Loucy (cell line): Measurements from ENCODE around the gene CA5A.
"Not testable (repeated sequence)": the region's sequence is repeated elsewhere in the genome, so short reads cannot be mapped to it uniquely, and the experiment has no call there.

Experiments used
- EZH2phosphoT487 ChIP-seq: fragments of 200-600 bp; IDR thresholded peaks from 2 replicates; pipeline ENCODE4 v1.6.1; 2018; ENCODE audit warnings: antibody characterized with exemption, mild to moderate bottlenecking, moderate library complexity, borderline replicate concordance
- TF ChIP-seq, protein P1 (sequence below): fragments of 200-600 bp; sonication (generic); conservative IDR thresholded peaks from 2 replicates; pipeline ENCODE4 v1.5.1; 2014; ENCODE audit warnings: mild to moderate bottlenecking, antibody characterized with exemption, low read length

GRCh38 chr16:87862597-87863326 is 73.6 kb downstream of the CA5A start:
- TF ChIP-seq, protein P1, sequence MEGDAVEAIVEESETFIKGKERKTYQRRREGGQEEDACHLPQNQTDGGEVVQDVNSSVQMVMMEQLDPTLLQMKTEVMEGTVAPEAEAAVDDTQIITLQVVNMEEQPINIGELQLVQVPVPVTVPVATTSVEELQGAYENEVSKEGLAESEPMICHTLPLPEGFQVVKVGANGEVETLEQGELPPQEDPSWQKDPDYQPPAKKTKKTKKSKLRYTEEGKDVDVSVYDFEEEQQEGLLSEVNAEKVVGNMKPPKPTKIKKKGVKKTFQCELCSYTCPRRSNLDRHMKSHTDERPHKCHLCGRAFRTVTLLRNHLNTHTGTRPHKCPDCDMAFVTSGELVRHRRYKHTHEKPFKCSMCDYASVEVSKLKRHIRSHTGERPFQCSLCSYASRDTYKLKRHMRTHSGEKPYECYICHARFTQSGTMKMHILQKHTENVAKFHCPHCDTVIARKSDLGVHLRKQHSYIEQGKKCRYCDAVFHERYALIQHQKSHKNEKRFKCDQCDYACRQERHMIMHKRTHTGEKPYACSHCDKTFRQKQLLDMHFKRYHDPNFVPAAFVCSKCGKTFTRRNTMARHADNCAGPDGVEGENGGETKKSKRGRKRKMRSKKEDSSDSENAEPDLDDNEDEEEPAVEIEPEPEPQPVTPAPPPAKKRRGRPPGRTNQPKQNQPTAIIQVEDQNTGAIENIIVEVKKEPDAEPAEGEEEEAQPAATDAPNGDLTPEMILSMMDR: not testable (repeated sequence)
- TF ChIP-seq EZH2phosphoT487: not testable (repeated sequence)
